IMR-90 (cell line): Measurements from ENCODE around the gene DSC2. TPM values are rescaled to one million over a fixed set of nuclear protein-coding genes. Genes with fewer than 3 reads are reported as not detected.

ENCODE experiments used
- ATAC-seq: fragments of 200-7000 bp; cut with Tn5 transposase; 2 replicates; pipeline ENCODE4 v1.9.1; 2020; ENCODE audit warnings: low read depth, mild to moderate bottlenecking, moderate library complexity
- BruUV-seq: library from RNA; stranded (reverse); fragments of 400-500 nt; replicated peaks from 2 replicates; lab custom pipeline; 2021; lab: Mats Ljungman, UMichigan
- CTCF ChIA-PET: fragments of 300-600 bp; formaldehyde crosslinking; extraction: SDS; loops from one replicate; lab custom pipeline; 2021; ENCODE audit warnings: antibody characterized with exemption; lab: Yijun Ruan, JAX
- POLR2A ChIA-PET: fragments of 300-600 bp; sonication (Branson Sonifier 250); formaldehyde crosslinking; loops from one replicate; lab custom pipeline; 2022; ENCODE audit warnings: antibody characterized with exemption; ENCODE audit not compliant: unreplicated experiment; lab: Charles Lee
- DNase-seq: peaks from one replicate; pipeline ENCODE4 v3.0.0; 2013
- H2AFZ ChIP-seq: replicated peaks from 2 replicates; pipeline ENCODE3; 2013; ENCODE audit warnings: low read length, mild to moderate bottlenecking; ENCODE audit not compliant: poor library complexity
- H2AK5ac ChIP-seq: 2 replicates; pipeline ENCODE4 v1.6.1; 2013; ENCODE audit warnings: low read depth, low read length, inconsistent platforms
- H2AK9ac ChIP-seq: replicated peaks from 2 replicates; pipeline ENCODE3; 2013; ENCODE audit warnings: mild to moderate bottlenecking, low read depth, low read length, moderate library complexity; ENCODE audit not compliant: poor library complexity
- H2BK120ac ChIP-seq: 2 replicates; pipeline ENCODE4 v1.6.1; 2013; ENCODE audit warnings: low read depth, low read length, inconsistent platforms
- H2BK15ac ChIP-seq: 3 replicates; pipeline ENCODE4 v1.6.1; 2013; ENCODE audit warnings: low read depth, low read length, inconsistent platforms
- H2BK20ac ChIP-seq: 2 replicates; pipeline ENCODE4 v1.6.1; 2013; ENCODE audit warnings: low read depth, mild to moderate bottlenecking, inconsistent platforms, low read length, moderate library complexity
- H2BK5ac ChIP-seq: 2 replicates; pipeline ENCODE4 v1.6.1; 2013; ENCODE audit warnings: mild to moderate bottlenecking, low read depth, low read length, inconsistent platforms; ENCODE audit not compliant: poor library complexity, severe bottlenecking
- H3K14ac ChIP-seq: replicated peaks from 2 replicates; pipeline ENCODE4 v1.6.1; 2013; ENCODE audit warnings: low read depth, low read length, inconsistent platforms
- H3K18ac ChIP-seq: 2 replicates; pipeline ENCODE4 v1.6.1; 2013; ENCODE audit warnings: low read depth, low read length, control low read depth
- H3K23ac ChIP-seq: 2 replicates; pipeline ENCODE4 v1.6.1; 2013; ENCODE audit warnings: low read depth, low read length, inconsistent platforms
- H3K27ac ChIP-seq: 2 replicates; pipeline ENCODE4 v1.5.1; 2013; ENCODE audit warnings: mild to moderate bottlenecking, control low read depth, low read length; ENCODE audit not compliant: insufficient read depth
- H3K27me3 ChIP-seq: 2 replicates; pipeline ENCODE4 v1.6.1; 2013; ENCODE audit warnings: low read length; ENCODE audit not compliant: control insufficient read depth, insufficient read depth
- H3K36me3 ChIP-seq: 2 replicates; pipeline ENCODE4 v1.6.1; 2013; ENCODE audit warnings: low read length, mixed read lengths; ENCODE audit not compliant: control insufficient read depth, insufficient read depth
- H3K4ac ChIP-seq: 2 replicates; pipeline ENCODE4 v1.6.1; 2013; ENCODE audit warnings: low read depth, low read length, inconsistent platforms
- H3K4me1 ChIP-seq: 2 replicates; pipeline ENCODE4 v1.6.1; 2013; ENCODE audit warnings: low read length, mixed read lengths; ENCODE audit not compliant: control insufficient read depth, insufficient read depth
- H3K4me2 ChIP-seq: 2 replicates; pipeline ENCODE4 v1.6.1; 2013; ENCODE audit warnings: low read depth, mild to moderate bottlenecking, control low read depth, low read length, moderate library complexity
- H3K4me3 ChIP-seq: 2 replicates; pipeline ENCODE4 v1.5.1; 2013; ENCODE audit warnings: low read depth, mild to moderate bottlenecking, control low read depth, low read length, moderate library complexity; ENCODE audit not compliant: insufficient read depth
- H3K56ac ChIP-seq: 2 replicates; pipeline ENCODE4 v1.6.1; 2013; ENCODE audit warnings: low read length, inconsistent platforms; ENCODE audit not compliant: insufficient read depth; ENCODE audit errors: extremely low read depth
- H3K79me1 ChIP-seq, 2 experiments: 2 replicates each; pipeline ENCODE4 v1.6.1; 2013; ENCODE audit warnings: low read length in 2 of 2, inconsistent platforms in 1 of 2, low read depth in 1 of 2
- H3K9ac ChIP-seq: 2 replicates; pipeline ENCODE4 v1.6.1; 2013; ENCODE audit warnings: low read depth, low read length, control low read depth
- H3K9me1 ChIP-seq: 2 replicates; pipeline ENCODE4 v1.6.1; 2013; ENCODE audit warnings: low read length, inconsistent platforms; ENCODE audit not compliant: insufficient read depth
- H3K9me3 ChIP-seq: 2 replicates; pipeline ENCODE4 v1.6.1; 2013; ENCODE audit warnings: low read length; ENCODE audit not compliant: control insufficient read depth, insufficient read depth
- H4K20me1 ChIP-seq: 2 replicates; pipeline ENCODE4 v1.6.1; 2013; ENCODE audit warnings: low read length, inconsistent platforms; ENCODE audit not compliant: insufficient read depth
- H4K5ac ChIP-seq: 2 replicates; pipeline ENCODE4 v1.6.1; 2013; ENCODE audit warnings: mild to moderate bottlenecking, low read depth, low read length, control low read depth
- H4K8ac ChIP-seq, 2 experiments: 2 replicates each; pipeline ENCODE4 v1.6.1; 2013; ENCODE audit warnings: low read depth in 2 of 2, low read length in 2 of 2, control low read depth in 1 of 2, inconsistent platforms in 1 of 2
- H4K91ac ChIP-seq: 2 replicates; pipeline ENCODE4 v1.6.1; 2013; ENCODE audit warnings: low read depth, low read length, inconsistent platforms; ENCODE audit not compliant: insufficient read depth
- BHLHE40 ChIP-seq: fragments of 150-350 bp; IDR thresholded peaks from 2 replicates; pipeline ENCODE4 v1.6.1; 2016; ENCODE audit warnings: mild to moderate bottlenecking, low read depth, low read length
- CEBPB ChIP-seq: IDR thresholded peaks from 2 replicates; pipeline ENCODE4 v1.6.1; 2012; ENCODE audit warnings: low read depth, low read length, improper control_type of control experiment
- CHD1 ChIP-seq: IDR thresholded peaks from 2 replicates; pipeline ENCODE4 v1.6.1; 2012; ENCODE audit warnings: low read depth, low read length, improper control_type of control experiment
- ELK1 ChIP-seq: fragments of 150-350 bp; IDR thresholded peaks from 2 replicates; pipeline ENCODE4 v1.6.1; 2016; ENCODE audit warnings: low read depth, mild to moderate bottlenecking, low read length, moderate library complexity, borderline replicate concordance
- FOS ChIP-seq: fragments of 150-350 bp; IDR thresholded peaks from 2 replicates; pipeline ENCODE4 v1.6.1; 2016; ENCODE audit warnings: low read depth, low read length
- MAFK ChIP-seq: IDR thresholded peaks from 2 replicates; pipeline ENCODE4 v1.6.1; 2012; ENCODE audit warnings: low read depth, low read length, improper control_type of control experiment
- MAZ ChIP-seq: IDR thresholded peaks from 2 replicates; pipeline ENCODE4 v1.6.1; 2012; ENCODE audit warnings: low read depth, mild to moderate bottlenecking, low read length, improper control_type of control experiment, moderate library complexity, borderline replicate concordance
- MXI1 ChIP-seq: IDR thresholded peaks from 2 replicates; pipeline ENCODE4 v1.6.1; 2012; ENCODE audit warnings: low read depth, mild to moderate bottlenecking, low read length, moderate library complexity, borderline replicate concordance
- NFE2L2 ChIP-seq: fragments of 150-350 bp; IDR thresholded peaks from 2 replicates; pipeline ENCODE4 v1.6.1; 2016; ENCODE audit warnings: low read depth, mild to moderate bottlenecking, low read length
- POLR2A ChIP-seq: IDR thresholded peaks from 2 replicates; pipeline ENCODE4 v1.6.1; 2012; ENCODE audit warnings: mild to moderate bottlenecking, low read depth, low read length
- RAD21 ChIP-seq: IDR thresholded peaks from 2 replicates; pipeline ENCODE4 v1.6.1; 2012; ENCODE audit warnings: low read length, improper control_type of control experiment
- RCOR1 ChIP-seq: IDR thresholded peaks from 2 replicates; pipeline ENCODE4 v1.6.1; 2012; ENCODE audit warnings: mild to moderate bottlenecking, low read length, improper control_type of control experiment; ENCODE audit not compliant: insufficient replicate concordance
- RFX5 ChIP-seq: IDR thresholded peaks from 2 replicates; pipeline ENCODE4 v1.8.0; 2012; ENCODE audit warnings: low read depth, mild to moderate bottlenecking, low read length, moderate library complexity
- SMC3 ChIP-seq: fragments of 150-350 bp; IDR thresholded peaks from 2 replicates; pipeline ENCODE4 v1.6.1; 2016; ENCODE audit warnings: low read depth, mild to moderate bottlenecking, antibody characterized with exemption, low read length, moderate library complexity
- dilution Hi-C: fragments of 300-500 bp; cut with HindIII; formaldehyde crosslinking; loops from one replicate; pipeline ENCODE4 v1.14.3; 2018; ENCODE audit warnings: low sequenced_read_pairs; ENCODE audit not compliant: unreplicated experiment
- in situ Hi-C: fragments of 300-500 bp; cut with MboI; formaldehyde crosslinking; loops from 3 replicates; pipeline ENCODE4 v1.14.3; 2019; ENCODE audit warnings: low sequenced_read_pairs, inconsistent platforms, mixed read lengths
- intact Hi-C: fragments of 100-400 bp; cut with micrococcal nuclease; formaldehyde crosslinking; loops from 2 replicates; pipeline ENCODE4 v1.10.0; 2022
- polyA plus RNA-seq, 3 experiments: library from polyadenylated mRNA; depleted of rRNA; stranded (reverse); fragments of >200 nt; gene quantifications; 2 replicates each; pipeline ENCODE4 v1.2.3, GENCODE V29; 2012; ENCODE audit warnings: low replicate concordance in 1 of 3
- total RNA-seq: library from RNA; depleted of rRNA; stranded (reverse); fragments of >200 nt; gene quantifications from 2 replicates; pipeline ENCODE4 v1.2.3, GENCODE V29; 2012
- TF ChIP-seq, protein P1 (sequence below): conservative IDR thresholded peaks from 2 replicates; pipeline ENCODE4 v1.5.1; 2012; ENCODE audit warnings: mild to moderate bottlenecking, low read depth, low read length, improper control_type of control experiment
- TF ChIP-seq, protein P2 (sequence below): fragments of 150-350 bp; IDR thresholded peaks from 2 replicates; pipeline ENCODE4 v1.6.1; 2017; ENCODE audit warnings: mild to moderate bottlenecking, antibody characterized with exemption, low read length, low read depth

The DSC2 gene
- total and polyA plus RNA-seq, 2 of the 4 experiments (the other 2 are of a cell fraction) = not detected

GRCh38 chr18:31146809-31147208 is 44.6 kb upstream of the DSC2 start:
- Histone ChIP-seq H3K4me1 (no peaks in the 10 kb centered on the region), H3K36me3 (no peaks in the 10 kb centered on the region), H2BK15ac (no peak overlapping the region), H3K56ac (no peak overlapping the region), H3K9me1 (no peaks in the 10 kb centered on the region), H3K4ac (no peak overlapping the region), H4K20me1 (no peaks in the 10 kb centered on the region), H2AFZ (no peak overlapping the region), H2BK120ac (no peak overlapping the region), H4K91ac (no peak overlapping the region), H2BK5ac (no peak overlapping the region), H3K18ac (no peak overlapping the region), H3K27me3 (no peaks in the 10 kb centered on the region), H3K14ac (no peak overlapping the region), H2AK9ac (no peak overlapping the region), H3K9ac (no peak overlapping the region), H3K9me3 (peaks cover 2% of the 10 kb centered on the region; the same call in 1 of the 2 replicates), H3K23ac (no peak overlapping the region), H3K79me1 (no peaks in the 10 kb centered on the region), H3K4me3 (no peak overlapping the region), H4K5ac (no peak overlapping the region), H2BK20ac (no peak overlapping the region), H4K8ac (no peak overlapping the region), H3K27ac (no peak overlapping the region), H2AK5ac (no peak overlapping the region), H3K4me2 (no peak overlapping the region)
- TF ChIP-seq, protein P1, sequence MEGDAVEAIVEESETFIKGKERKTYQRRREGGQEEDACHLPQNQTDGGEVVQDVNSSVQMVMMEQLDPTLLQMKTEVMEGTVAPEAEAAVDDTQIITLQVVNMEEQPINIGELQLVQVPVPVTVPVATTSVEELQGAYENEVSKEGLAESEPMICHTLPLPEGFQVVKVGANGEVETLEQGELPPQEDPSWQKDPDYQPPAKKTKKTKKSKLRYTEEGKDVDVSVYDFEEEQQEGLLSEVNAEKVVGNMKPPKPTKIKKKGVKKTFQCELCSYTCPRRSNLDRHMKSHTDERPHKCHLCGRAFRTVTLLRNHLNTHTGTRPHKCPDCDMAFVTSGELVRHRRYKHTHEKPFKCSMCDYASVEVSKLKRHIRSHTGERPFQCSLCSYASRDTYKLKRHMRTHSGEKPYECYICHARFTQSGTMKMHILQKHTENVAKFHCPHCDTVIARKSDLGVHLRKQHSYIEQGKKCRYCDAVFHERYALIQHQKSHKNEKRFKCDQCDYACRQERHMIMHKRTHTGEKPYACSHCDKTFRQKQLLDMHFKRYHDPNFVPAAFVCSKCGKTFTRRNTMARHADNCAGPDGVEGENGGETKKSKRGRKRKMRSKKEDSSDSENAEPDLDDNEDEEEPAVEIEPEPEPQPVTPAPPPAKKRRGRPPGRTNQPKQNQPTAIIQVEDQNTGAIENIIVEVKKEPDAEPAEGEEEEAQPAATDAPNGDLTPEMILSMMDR = no peak
- TF ChIP-seq MAZ (no peak), RFX5 (no peak), SMC3 (no peak), CHD1 (no peak), POLR2A (no peak), RCOR1 (no peak), MAFK (no peak), FOS (no peak), ELK1 (no peak), NFE2L2 (no peak), MXI1 (no peak), CEBPB (no peak), BHLHE40 (no peak), RAD21 (no peak)
- TF ChIP-seq, protein P2, sequence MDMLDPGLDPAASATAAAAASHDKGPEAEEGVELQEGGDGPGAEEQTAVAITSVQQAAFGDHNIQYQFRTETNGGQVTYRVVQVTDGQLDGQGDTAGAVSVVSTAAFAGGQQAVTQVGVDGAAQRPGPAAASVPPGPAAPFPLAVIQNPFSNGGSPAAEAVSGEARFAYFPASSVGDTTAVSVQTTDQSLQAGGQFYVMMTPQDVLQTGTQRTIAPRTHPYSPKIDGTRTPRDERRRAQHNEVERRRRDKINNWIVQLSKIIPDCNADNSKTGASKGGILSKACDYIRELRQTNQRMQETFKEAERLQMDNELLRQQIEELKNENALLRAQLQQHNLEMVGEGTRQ = no peak
- ChIA-PET POLR2A (no interaction called here), CTCF (no interaction called here)
- in situ Hi-C loops (no loop called here), intact Hi-C loops (no loop called here), dilution Hi-C loops (no loop called here)
- BruUV-seq = no TSS peak
- ATAC-seq (no peak), DNase-seq (no peak)
